Peyer's patch (tissue), 4 donors: Measurements from ENCODE around the gene PIGM. TPM values are rescaled to one million over a fixed set of nuclear protein-coding genes. Genes with fewer than 3 reads are reported as not detected.
A peak's percentile ranks its signal among the peaks of the same experiment; 100 is the strongest.

Experiments
- DNase-seq, 3 donors: peaks; one replicate each; pipeline ENCODE4 v3.0.0-alpha.2; 2017 to 2019
- H3K27ac ChIP-seq, 4 donors: fragments of 200-600 bp; sonication (generic); one replicate each; pipeline ENCODE4 v1.5.1; 2016 to 2019
- H3K27me3 ChIP-seq, 2 donors: fragments of 200-600 bp; sonication (generic); one replicate each; pipeline ENCODE4 v1.5.1; 2019
- H3K36me3 ChIP-seq, 3 donors: fragments of 200-600 bp; sonication (generic); one replicate each; pipeline ENCODE4 v1.5.1; 2016 to 2019
- H3K4me1 ChIP-seq, 4 donors: fragments of 200-600 bp; sonication (generic); one replicate each; pipeline ENCODE4 v1.5.1; 2016 to 2019
- H3K4me3 ChIP-seq, 4 donors: fragments of 200-600 bp; sonication (generic); 1 replicate in 3 of 4; 2 replicates in 1 of 4; pipeline ENCODE4 v1.5.1; 2016 to 2019; ENCODE audit warnings: mild to moderate bottlenecking in 1 of 4
- H3K9me3 ChIP-seq, 4 donors: fragments of 200-600 bp; sonication (generic); one replicate each; pipeline ENCODE4 v1.5.1; 2016 to 2019; ENCODE audit warnings: mild to moderate bottlenecking in 1 of 4
- POLR2A ChIP-seq, 2 donors: fragments of 450-650 bp; IDR thresholded peaks; one replicate each; pipeline ENCODE4 v1.5.1; 2017; ENCODE audit warnings: antibody characterized with exemption in 2 of 2, mild to moderate bottlenecking in 2 of 2, moderate library complexity in 2 of 2
- total RNA-seq, 4 donors: library from RNA; depleted of rRNA; stranded (reverse); fragments of >200 nt; gene quantifications; one replicate each; pipeline ENCODE4 v1.1.0, GENCODE V29; 2016
- TF ChIP-seq, protein P1 (sequence below), 6 experiments: fragments of 450-650 bp in 4 of 6; fragments of 200-600 bp in 2 of 6; sonication (generic) in 1 of 6; IDR thresholded peaks; one replicate each; pipeline ENCODE4 v1.5.1; 2017 to 2019; ENCODE audit warnings: antibody characterized with exemption in 6 of 6, mild to moderate bottlenecking in 3 of 6, moderate library complexity in 1 of 6

The PIGM gene
- total RNA-seq, 4 donors from 2014 or later, result under 0.01 to 6.7 (median 5.5) TPM

GRCh38 chr1:160040476-160040875 lies 8.7 kb upstream of the PIGM start:
- DNase-seq, result no peak
- Histone ChIP-seq H3K4me3 (no peak overlapping the region), H3K36me3 (no peaks in the 10 kb centered on the region), H3K27me3 (no peaks in the 10 kb centered on the region), H3K4me1 (no peaks in the 10 kb centered on the region), H3K9me3 (no peaks in the 10 kb centered on the region), H3K27ac (no peak overlapping the region)
- no peak for TF ChIP-seq POLR2A (IDR thresholded peaks at IDR 0.05)
- TF ChIP-seq, protein P1, sequence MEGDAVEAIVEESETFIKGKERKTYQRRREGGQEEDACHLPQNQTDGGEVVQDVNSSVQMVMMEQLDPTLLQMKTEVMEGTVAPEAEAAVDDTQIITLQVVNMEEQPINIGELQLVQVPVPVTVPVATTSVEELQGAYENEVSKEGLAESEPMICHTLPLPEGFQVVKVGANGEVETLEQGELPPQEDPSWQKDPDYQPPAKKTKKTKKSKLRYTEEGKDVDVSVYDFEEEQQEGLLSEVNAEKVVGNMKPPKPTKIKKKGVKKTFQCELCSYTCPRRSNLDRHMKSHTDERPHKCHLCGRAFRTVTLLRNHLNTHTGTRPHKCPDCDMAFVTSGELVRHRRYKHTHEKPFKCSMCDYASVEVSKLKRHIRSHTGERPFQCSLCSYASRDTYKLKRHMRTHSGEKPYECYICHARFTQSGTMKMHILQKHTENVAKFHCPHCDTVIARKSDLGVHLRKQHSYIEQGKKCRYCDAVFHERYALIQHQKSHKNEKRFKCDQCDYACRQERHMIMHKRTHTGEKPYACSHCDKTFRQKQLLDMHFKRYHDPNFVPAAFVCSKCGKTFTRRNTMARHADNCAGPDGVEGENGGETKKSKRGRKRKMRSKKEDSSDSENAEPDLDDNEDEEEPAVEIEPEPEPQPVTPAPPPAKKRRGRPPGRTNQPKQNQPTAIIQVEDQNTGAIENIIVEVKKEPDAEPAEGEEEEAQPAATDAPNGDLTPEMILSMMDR (IDR thresholded peaks at IDR 0.05), result no peak

DNA sequence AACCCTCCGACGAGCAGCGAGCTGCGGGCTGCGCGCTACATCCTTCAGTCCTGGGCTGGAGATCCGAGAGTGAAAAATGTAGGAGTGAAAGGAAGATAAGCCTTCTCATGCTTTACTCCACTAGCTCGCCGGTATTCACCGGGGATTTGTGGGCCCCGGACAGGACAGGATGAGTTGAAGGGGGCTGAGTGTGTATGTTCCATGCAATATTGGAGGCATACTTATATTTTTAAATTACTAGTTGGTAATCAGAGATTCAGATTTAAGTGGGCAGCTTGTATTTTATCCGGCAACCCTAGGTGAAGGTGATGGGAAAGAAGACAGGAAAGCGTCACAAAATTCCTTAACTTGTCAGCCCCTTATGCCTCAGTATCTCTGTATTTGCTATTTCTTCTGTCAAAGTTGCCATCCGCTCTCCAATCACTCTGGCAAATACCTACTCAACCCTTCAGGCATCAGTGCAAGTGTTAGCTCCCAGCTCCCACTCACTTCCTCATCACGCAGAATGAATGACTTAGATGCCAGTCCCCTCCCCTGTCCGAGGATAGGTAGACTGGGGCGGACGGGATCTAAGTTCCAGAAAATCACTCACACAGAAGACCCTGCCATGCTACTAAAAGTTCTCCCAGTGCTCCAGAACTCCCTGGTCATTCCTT lies 503 bp upstream of the PIGM start:
- DNase-seq, result no peak
- Histone ChIP-seq H3K9me3 (no peaks in the 10 kb centered on the region), H3K4me3 (peak overlapping the region; percentile 60 to 89 (median 68)), H3K27ac (peak overlapping the region; percentile 63 to 80 (median 72)), H3K36me3 (no peaks in the 10 kb centered on the region), H3K4me1 (peaks cover 0 to 21% (median 5%) of the 10 kb centered on the region in 4 donors), H3K27me3 (no peaks in the 10 kb centered on the region)
- TF ChIP-seq, protein P1 (IDR thresholded peaks at IDR 0.05), result no peak
- no peak for TF ChIP-seq POLR2A (IDR thresholded peaks at IDR 0.05)

- Histone ChIP-seq H3K36me3 (no peaks in the 10 kb centered on the region), H3K27ac (peak overlapping the region; percentile 63 to 80 (median 72)), H3K27me3 (no peaks in the 10 kb centered on the region), H3K9me3 (no peaks in the 10 kb centered on the region), H3K4me3 (peak overlapping the region; percentile 60 to 89 (median 68)), H3K4me1 (peaks cover 0 to 21% (median 5%) of the 10 kb centered on the region in 4 donors)
- no peak for TF ChIP-seq POLR2A (IDR thresholded peaks at IDR 0.05)
- TF ChIP-seq, protein P1 (IDR thresholded peaks at IDR 0.05), result no peak
- peak in 1 of 3 donors; percentile 57 for DNase-seq
Observed at GRCh38 chr1:160030657-160031364, 979 bp downstream of the PIGM start.

DNA sequence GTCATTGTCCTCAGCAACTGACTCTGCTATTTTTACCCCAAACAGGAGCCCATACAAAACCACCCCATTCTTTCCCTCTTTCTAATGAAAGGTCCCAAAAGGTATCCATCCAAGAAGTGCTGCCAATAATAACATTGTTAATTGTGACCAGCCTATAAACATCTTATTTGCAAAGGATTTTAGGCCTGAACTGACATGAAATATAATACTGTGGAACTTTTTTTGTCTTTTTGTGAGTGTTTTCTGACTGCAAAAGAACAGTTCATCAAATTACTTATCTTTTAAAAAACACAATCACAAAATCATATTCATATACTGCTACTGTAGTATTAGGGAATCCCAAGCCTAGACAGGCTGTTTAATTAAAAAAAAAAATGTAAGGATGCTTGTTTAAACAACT lies 3.4 kb downstream of the PIGM start:
- TF ChIP-seq, protein P1 (IDR thresholded peaks at IDR 0.05), result no peak
- no peak for TF ChIP-seq POLR2A (IDR thresholded peaks at IDR 0.05)
- Histone ChIP-seq H3K9me3 (no peaks in the 10 kb centered on the region), H3K27me3 (no peaks in the 10 kb centered on the region)

DNA sequence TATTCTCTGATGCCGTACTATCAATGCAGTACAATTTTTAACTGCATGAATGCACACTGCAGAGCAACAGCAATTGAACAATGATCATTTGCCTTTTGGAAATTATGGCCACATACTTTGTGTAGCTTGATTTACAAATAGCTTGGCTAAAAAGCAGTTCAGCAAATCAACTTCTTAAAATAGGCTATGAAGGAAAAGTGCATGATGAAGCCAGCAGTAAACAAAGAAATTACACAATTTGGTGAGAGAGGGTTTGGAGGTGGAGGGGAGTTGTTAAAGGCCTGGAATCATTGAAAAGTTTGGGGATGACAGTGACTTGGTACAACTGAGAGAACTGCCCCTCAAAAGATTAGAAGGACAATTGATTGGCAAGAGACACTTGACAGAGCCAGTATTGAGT lies 6.5 kb downstream of the PIGM start:
- no peaks in the 10 kb centered on the region for H3K27me3 ChIP-seq
- H3K4me1 ChIP-seq, result peaks cover 0 to 9% (median 0%) of the 10 kb centered on the region in 4 donors
- no peak for TF ChIP-seq POLR2A (IDR thresholded peaks at IDR 0.05)
- TF ChIP-seq, protein P1 (IDR thresholded peaks at IDR 0.05), result no peak
- no peak overlapping the region for H3K4me3 ChIP-seq
- DNase-seq, result no peak
- no peaks in the 10 kb centered on the region for H3K9me3 ChIP-seq
- H3K27ac ChIP-seq, result no peak overlapping the region
- H3K36me3 ChIP-seq, result no peaks in the 10 kb centered on the region

More for the DNA sequence above, 3.4 kb downstream of the PIGM start:
- Histone ChIP-seq H3K4me1 (peaks cover 0 to 21% (median 5%) of the 10 kb centered on the region in 4 donors), H3K27ac (no peak overlapping the region), H3K4me3 (no peak overlapping the region), H3K36me3 (no peaks in the 10 kb centered on the region)
- DNase-seq, result no peak
